HG03432 (cell line): ENCODE results near the gene ADAM11.

ENCODE experiments used
- ATAC-seq: cut with Tn5 transposase; IDR thresholded peaks from one replicate; pipeline ENCODE4 v1.9.1; 2021; ENCODE audit warnings: mild to moderate bottlenecking, moderate library complexity; ENCODE audit not compliant: unreplicated experiment

Gene ADAM11

DNA sequence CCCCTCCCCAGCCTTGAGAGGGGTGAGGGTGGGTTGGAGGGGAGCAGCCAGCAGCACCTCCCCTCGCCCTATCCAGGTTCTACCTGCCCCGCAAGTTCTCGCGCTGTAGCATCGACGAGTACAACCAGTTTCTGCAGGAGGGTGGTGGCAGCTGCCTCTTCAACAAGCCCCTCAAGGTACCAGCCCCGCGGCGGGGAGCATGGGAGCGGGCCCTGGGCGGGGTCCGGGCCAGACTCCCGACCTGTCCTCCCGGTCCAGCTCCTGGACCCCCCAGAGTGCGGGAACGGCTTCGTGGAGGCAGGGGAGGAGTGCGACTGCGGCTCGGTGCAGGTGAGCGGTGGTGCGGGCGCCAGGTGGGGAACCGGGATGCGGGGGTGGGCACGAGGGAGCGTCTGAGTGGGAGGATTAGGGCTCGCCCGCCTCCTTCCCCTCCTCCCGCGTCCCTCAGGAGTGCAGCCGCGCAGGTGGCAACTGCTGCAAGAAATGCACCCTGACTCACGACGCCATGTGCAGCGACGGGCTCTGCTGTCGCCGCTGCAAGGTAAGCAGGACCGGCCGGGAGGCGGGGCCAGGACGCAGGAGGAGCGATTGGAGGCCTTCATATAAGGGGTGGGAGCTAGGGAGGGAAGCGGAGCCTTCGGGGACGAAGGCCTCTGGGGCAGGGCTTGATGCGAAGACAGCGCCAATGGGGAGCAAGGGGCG is 16.5 kb downstream of the ADAM11 start:
- ATAC-seq: peak; percentile 80

GRCh38 chr17:44775838-44776621 is 17.2 kb downstream of the ADAM11 start:
- ATAC-seq: no peak

- ATAC-seq: no peak
These were observed 18.0 kb downstream of the ADAM11 start for GRCh38 chr17:44776628-44777393.

DNA sequence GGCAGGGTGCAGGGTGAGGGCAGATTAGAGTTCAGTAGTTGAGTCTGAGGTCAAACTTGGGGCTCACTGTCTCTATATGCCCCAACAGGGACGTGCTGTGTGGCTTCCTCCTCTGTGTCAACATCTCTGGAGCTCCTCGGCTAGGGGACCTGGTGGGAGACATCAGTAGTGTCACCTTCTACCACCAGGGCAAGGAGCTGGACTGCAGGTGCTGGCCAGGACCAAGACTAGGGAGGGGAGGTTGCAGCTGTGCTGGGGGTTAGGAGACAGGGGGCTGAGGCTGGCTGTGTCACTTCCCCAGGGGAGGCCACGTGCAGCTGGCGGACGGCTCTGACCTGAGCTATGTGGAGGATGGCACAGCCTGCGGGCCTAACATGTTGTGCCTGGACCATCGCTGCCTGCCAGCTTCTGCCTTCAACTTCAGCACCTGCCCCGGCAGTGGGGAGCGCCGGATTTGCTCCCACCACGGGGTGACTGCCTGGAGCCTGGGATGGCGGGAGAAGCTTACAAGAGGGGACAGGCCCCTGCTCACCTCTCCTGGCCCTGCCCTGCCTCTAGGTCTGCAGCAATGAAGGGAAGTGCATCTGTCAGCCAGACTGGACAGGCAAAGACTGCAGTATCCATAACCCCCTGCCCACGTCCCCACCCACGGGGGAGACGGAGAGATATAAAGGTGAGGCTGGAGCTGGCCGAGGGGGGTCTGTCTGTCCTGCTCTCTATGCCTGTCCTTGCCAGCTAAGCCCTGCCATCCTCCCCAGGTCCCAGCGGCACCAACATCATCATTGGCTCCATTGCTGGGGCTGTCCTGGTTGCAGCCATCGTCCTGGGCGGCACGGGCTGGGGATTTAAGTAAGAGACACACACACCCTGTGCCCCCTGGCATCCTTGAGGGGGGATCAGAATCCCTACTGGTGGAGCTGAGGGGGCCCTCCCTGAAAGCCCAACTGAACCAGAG is 18.9 kb downstream of the ADAM11 start:
- ATAC-seq: no peak

- ATAC-seq: no peak
These were observed 19.9 kb downstream of the ADAM11 start for GRCh38 chr17:44778656-44779210.

DNA sequence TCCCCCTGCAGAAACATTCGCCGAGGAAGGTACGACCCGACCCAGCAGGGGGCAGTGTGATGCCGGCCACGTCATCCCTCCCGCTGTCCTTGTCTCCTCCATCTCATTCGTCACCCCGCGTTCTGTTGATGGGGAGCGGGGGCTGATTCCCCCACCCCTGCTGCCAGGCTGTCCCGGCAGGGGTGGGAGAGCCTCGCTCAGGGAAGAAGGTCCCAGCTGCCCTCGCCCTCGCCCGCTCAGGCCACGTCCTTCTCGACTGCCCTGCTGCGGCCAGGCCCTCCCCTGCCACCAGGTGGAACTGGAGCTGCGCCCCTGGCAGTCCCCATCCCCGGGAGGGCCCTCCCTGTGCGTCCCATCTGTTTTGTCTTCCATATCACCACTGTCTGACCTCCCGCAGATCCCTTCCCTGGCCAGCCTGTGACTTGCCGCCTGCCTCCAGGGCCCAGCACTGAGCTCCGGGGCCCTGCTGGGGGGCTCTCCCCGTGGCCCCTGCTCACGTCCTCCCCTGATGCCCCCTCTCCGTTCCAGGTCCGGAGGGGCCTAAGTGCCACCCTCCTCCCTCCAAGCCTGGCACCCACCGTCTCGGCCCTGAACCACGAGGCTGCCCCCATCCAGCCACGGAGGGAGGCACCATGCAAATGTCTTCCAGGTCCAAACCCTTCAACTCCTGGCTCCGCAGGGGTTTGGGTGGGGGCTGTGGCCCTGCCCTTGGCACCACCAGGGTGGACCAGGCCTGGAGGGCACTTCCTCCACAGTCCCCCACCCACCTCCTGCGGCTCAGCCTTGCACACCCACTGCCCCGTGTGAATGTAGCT is 20.6 kb downstream of the ADAM11 start:
- ATAC-seq: no peak

DNA sequence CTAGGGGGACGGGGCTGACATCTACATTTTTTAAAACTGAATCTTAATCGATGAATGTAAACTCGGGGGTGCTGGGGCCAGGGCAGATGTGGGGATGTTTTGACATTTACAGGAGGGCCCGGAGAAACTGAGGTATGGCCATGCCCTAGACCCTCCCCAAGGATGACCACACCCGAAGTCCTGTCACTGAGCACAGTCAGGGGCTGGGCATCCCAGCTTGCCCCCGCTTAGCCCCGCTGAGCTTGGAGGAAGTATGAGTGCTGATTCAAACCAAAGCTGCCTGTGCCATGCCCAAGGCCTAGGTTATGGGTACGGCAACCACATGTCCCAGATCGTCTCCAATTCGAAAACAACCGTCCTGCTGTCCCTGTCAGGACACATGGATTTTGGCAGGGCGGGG is 21.4 kb downstream of the ADAM11 start:
- ATAC-seq: no peak

DNA sequence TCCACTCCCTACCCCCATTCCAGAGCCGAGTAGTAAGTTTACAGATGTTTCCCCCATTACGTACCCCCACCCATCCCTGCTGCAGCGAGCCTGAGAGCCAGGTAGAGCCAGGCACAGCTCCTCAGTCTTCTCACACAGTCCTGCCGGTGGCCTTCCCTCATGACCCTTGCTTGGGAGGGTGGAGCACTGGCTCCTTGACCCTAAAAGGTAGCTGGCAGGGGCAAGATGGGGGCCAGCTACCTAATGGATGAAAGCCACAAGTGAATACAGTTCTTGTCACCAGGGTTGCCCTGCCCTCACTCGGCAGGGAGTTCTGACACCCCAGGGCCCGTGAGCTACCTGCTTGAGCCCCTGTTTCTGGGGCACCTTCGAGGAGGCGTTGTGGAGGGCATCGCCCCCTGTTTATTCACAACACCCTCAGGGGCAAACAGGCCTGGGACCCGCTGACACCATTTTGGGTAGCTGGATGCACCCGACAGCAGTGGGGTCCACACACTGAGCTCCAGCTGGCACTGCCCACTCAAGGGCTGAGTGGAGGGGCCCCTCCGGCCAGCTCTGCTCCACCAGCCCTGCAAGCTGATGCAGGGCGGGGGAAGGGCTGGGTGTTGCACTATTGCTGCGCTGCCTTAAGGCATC is 22.2 kb downstream of the ADAM11 start:
- ATAC-seq: no peak

DNA sequence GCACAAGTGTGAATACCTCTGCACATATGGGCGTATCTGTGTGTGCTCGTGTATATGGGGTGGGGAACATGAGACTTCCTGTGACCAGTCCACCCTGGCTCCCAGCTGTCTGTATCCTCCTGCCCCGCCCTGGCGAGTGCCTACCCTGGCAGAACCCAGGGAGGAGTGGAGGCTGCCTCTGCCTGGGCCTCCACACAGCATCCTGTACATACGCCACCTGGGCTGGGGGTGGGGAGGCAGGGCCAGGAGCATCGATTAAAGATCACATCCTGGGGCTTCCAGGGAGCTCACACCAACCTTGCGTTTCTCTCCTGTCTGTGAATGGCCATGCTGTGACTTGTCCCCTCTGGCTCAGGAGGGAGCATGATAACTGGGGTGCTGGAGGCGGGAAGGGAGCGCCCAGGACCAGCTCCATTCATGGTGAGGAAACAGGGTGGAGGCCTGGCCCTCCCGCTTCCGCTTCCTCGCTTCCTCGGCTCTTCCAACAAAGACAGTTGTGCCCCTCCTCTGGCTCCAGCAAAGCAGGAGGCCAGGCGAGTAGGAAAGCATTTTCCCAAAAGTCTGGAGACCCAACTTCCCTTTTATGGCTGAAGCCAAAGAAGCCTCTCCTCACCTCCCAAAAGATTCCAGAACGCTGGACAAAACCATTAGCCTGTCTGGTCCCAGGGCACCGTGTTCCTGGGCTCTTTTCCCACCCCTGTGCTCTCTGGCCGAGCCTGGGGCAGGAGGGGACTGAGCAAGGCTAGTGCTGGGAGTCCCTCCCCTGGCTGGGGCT is 22.9 kb downstream of the ADAM11 start:
- ATAC-seq: no peak

- ATAC-seq: no peak
These were observed 23.6 kb downstream of the ADAM11 start for GRCh38 chr17:44782326-44782850.

DNA sequence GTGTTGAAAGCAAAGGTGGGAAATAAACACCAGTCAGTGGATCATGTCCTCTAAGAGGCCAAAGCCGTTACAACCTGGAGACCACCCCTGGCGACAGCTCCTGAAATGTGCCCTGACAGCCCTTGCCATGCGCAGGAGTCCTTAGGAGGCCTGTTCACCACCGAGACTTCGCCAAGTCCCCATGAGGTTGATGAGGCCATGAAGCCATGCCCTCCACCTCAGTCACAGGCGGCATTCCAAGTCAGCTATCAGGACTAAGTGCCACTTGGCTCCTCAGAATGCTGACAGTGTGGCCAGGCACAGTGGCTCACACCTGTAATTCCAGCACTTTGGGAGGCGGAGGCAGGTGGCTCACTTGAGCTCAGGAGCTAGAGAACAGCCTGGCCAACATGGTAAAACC is 27.1 kb downstream of the ADAM11 start:
- no peak for ATAC-seq

- no peak for ATAC-seq
These were observed 27.8 kb downstream of the ADAM11 start for GRCh38 chr17:44786551-44787081.

GRCh38 chr17:44787271-44787940 is 28.6 kb downstream of the ADAM11 start:
- ATAC-seq: no peak

DNA sequence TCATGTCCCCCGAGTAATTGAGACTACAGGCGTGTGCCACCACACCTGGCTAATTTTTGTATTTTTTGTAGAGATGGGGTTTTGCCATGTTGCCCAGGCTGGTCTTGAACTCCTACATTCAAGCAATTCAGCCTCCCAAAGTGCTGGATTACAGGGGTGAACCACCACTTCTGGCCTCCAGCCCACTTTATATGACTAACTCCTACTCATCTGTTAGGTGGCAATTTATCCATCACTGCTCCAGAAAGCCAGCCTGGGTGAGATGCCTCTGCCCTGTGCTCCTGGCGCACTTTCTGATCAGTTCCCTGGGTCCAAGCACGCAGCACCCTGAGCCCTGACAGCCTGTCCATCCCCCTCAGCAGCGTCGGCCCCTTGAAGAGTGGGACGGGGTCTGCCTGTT is 29.4 kb downstream of the ADAM11 start:
- ATAC-seq: no peak

GRCh38 chr17:44792276-44792675 is 33.5 kb downstream of the ADAM11 start:
- ATAC-seq: no peak

DNA sequence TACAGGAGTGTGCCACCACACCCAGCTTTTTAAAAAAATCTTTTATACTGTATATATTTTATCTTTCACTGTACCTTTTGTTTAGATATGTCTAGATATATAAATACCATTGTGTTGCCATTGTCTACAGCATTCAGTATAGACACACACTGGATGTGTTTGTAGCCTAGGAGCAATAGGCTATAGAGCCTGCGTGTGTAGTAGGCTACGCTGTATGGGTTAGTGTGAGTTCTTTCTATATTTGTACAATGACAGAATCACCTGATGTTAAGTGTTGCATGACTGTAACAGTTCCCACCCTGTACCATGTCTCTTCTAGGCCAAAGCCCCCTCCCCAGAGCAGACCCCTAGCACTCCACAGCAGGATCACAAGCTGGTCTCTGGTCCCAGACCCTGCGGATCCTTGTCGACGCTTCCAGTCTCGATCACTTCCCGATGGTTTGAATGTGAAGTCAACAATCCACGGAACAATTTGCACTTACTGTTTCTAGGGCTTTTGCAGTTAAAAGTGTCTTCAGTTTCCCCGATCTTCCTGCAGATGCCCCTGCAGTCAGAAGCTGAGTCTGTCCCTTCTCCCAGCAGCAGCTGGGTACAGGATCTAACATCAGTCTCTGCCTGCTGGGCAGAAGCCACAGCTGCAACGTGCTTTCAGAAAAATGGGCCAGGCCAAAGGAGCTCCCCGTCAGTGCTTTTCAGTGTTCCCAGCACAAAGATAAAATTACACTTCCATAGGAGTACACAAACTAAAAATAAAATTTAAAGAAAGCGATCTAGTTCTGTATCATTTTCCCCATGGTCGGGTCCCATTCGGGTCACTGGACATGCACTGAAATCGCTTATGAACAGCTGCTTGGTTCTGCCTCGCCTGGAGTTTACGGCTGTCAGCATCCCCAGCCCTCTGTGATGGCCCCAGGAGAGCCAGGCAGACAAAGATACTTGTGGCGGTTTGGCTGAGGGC is 35.4 kb downstream of the ADAM11 start:
- no peak for ATAC-seq
